Lung microvascular endothelial cell (primary cell): Measurements from ENCODE around the gene TMEM150C. TPM values are rescaled to one million over a fixed set of nuclear protein-coding genes. Genes with fewer than 3 reads are reported as not detected.
"Not testable (repeated sequence)": the region's sequence is repeated elsewhere in the genome, so short reads cannot be mapped to it uniquely, and the experiment has no call there.

Experiments
- DNase-seq, 2 donors: peaks; one replicate each; pipeline versions ENCODE4 v3.0.0 to v3.0.0-alpha.2; 2010; ENCODE audit warnings: low read depth in 2 of 2
- total RNA-seq: library from RNA; depleted of rRNA; stranded (reverse); fragments of >200 nt; gene quantifications from 2 replicates; pipeline ENCODE4 v1.2.1, GENCODE V29; 2014

The TMEM150C gene
- total RNA-seq, 1 donor from 2014 or later: 5.8 TPM

DNA sequence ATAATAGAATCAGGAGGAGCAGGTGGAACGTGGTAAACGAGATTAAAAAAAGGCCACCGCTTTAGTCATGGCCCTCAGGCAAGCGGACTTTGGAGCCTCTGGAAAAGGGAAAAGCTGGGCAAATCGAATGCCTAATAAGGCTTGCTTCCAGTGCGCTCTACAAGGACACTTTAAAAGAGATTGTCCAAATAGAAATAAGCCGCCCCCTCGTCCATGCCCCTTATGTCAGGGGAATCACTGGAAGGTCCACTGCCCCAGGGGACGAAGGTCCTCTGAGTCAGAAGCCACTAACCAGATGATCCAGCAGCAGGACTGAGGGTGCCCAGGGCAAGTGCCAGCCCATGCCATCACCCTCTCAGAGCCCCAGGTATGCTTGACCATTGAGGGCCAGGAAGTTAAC lies 84.3 kb downstream of the TMEM150C start:
- DNase-seq: not testable (repeated sequence)

DNA sequence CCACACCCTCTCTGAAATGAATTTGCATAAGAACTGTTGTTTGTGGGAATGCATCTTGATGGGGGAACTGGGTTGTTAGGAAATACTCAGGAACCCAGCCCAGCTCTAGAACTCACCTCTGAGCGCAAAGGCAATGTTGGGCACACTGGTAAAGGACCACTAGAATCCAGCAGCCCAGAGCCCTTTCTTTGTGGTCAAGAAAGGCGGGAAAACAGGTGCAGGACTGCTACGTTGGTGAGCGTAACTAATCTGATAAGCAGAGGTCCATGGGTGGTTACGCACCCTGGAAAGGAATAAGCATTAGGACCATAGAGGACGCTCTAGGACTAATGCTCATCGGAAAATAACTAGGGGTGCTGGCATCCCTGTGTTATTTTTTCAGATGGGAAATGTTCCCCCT lies 85.9 kb downstream of the TMEM150C start:
- DNase-seq: not testable (repeated sequence)

DNA sequence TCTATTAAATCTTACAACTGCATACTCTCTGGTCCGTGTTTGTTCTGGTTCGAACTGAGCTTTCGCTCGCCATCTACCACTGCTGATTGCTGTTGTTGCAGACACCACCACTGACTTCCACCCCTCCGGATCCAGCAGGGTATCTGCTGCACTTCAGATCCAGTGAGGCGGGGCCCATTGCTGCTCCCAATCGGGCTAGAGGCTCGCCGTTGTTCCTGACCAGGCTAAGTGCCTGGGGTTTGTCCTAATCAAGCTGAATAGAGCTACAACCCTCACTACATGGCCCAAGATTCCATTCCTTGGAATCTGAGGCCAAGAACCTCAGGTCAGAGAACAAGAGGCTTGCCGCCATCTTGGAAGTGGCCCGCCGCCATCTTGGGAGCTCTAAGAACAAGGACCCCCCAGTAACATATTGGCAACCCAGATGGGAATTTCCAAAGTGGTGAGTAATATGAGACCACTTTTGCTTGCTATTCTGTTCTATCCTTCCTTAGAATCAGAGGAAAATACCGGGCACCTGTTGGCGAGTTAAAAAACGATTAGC lies 88.1 kb downstream of the TMEM150C start:
- DNase-seq: no peak

DNA sequence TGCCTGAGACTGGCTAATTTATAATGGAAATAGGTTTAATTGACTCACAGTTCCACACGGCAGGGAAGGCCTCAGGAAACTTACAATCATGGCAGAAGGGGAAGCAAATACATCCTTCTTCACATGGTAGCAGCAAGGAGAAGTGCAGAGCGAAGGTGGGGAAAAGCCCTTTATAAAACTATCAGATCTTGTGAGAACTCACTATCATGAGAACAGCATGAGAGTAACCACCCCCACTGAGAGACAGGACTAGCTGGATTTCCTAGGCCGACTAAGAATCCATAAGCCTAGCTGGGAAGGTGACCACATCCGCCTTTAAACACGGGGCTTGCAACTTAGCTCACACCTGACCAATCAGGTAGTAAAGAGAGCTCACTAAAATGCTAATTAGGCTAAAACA lies 88.7 kb downstream of the TMEM150C start:
- not testable (repeated sequence) for DNase-seq

DNA sequence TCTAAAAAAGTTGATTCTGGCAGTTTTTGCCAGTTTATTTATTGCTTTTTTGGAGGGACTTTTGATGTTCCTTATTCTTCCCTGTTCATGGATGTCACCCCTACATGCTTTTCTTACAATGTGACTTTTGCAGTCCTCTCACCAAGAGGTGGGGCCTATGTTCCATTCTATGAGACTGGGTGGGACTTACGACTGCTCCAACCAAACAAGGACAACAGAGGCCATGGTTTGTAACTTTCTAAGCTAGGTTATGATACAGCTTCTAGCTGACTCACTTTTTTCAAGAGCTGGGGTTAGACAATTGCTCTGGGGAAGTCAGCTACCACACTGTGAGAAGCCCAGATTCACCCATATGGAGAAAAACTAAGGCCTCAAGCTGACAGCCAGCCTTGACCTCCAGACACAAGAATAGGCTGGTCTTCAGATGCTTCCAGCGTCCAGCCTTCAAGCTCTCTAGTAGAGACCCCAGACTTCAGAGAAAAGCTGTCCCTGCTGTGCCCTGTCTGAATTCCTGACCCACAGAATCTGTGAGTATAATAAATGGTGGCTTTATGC lies 91.9 kb downstream of the TMEM150C start:
- DNase-seq: peak; percentile 35 to 64

DNA sequence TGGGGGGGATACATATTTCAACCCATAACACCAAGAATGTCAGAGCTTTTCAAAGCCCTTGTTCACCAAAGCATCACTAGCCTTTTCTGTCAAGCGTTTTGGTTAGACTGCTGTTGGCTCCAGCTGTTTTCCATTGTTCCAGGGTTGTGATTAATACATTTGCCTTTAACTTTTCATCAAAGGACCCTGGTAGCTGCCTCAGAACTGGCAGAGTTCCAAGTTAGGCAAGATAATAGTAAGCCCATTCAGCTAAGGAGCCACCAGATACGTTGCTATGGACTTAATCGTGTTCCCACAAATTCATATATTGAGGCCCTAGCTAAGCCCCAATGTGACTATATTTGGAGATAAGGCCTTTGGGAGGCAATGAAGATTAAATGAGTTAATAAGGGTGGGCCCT lies 94.3 kb downstream of the TMEM150C start:
- peak; percentile 23 to 26 for DNase-seq

DNA sequence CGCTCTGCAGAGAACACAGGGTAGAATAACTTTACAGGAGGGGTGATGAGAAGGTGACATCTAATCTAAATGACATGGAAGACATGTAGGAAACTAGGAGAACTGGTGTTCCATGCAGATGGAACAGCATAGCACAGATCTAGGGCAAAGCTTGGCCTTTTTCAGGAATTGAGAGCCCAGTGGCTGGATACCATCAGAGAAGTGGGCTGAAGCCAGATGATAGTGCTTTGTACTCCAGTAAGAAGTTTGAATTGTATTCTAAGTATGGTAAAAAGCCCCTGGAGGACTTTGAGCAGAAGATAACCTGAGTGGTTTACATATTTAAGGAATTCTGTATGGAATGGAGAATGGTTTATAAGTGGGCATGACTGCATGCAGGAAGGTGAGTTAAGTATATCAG lies 98.6 kb downstream of the TMEM150C start:
- DNase-seq: no peak

DNA sequence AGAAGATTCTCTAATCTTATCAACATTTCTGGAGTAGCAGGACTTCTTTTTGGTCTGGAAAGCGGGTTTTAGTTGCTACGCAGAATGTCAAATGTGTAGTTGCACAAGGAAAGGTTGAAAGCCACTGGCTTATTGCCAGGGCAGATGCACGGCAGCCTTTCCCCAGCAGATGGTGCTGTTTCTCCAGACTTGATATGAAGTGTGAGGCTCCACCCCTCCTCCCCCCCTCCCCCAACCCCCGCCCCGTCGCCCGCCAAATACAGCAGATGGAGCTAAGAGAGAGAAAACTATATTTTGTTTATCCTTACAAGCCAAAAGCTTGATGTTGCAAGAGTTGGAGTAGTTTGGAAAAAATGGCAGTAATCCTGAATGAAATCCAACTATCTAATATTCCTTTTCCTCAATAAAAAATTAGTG lies 99.4 kb downstream of the TMEM150C start:
- peak; percentile 82 to 91 for DNase-seq

DNA sequence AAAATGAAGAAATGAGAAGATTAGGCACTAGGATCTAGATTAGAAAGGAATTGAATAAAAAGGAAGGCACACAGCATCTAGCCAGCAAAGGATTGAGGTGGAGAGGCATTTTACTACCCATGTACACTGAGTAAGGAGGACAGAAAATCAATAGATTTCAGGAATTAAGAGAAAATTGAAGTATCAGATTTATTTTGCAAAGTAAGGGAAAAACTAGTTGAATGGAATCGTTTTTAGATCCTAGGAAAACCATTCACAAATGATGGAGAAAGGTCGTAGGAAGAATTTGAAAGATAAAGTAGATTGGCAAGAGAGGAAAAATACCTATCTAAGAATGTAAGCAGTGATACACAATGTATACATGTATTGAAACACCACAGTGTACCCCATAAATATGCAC lies 100.1 kb downstream of the TMEM150C start:
- no peak for DNase-seq

DNA sequence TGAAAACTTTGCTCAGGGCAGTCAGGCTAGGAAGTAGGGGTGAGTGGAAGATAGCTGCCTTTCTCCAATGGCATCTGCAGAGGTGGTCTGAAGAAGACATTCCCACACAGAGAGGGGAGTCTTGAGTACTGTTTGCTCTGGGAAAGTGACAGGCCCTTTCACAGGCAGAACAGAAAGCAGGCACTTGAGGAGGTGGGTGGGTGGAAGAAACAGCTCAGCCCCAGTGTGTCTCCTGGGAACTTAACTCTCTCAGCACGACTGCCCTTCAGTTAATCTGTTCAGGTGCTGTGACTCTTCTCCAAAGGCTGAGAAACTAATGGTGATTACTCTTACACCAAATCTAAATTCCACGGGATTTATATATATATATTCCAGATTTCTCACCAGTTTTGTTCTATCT lies 103.1 kb downstream of the TMEM150C start:
- DNase-seq: no peak

DNA sequence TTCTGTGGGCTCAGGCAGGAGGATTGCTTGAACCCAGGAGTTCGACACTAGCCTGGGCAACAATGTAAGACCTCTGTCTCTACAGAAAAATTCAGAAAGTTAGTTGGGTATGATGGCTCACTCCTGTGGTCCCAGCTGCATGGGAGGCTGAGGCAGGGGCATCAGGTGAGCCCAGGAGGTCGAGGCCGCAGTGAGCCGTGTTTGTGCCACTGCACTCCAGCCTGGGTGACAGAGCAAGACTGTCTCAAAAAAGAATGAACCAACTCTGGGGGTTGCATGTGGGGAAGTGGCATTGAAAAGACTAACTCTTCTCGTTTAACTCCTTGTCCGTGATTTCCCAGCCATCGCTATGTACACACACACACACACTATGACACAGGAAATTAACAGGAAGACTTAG lies 104.5 kb downstream of the TMEM150C start:
- peak in 1 of 2 donors; percentile 68 for DNase-seq

DNA sequence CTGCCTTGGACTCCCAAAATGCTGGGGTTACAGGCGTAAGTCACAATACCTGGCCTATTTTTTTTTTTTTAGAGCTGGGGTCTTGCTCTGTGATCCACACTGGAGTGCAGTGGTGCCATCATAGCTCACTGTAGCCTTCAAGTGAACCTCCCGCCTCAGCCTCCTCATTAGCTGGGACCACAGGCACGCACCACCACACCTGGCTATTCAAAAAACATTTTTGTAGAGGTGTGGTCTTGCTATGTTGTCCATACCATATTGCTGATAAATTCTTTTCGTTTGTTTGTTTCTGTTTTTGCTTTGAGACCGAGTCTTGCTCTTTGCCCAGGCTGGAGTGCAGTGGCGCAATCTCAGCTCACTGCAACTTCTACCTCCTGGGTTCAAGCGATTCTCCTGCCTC lies 109.8 kb downstream of the TMEM150C start:
- DNase-seq: no peak

DNA sequence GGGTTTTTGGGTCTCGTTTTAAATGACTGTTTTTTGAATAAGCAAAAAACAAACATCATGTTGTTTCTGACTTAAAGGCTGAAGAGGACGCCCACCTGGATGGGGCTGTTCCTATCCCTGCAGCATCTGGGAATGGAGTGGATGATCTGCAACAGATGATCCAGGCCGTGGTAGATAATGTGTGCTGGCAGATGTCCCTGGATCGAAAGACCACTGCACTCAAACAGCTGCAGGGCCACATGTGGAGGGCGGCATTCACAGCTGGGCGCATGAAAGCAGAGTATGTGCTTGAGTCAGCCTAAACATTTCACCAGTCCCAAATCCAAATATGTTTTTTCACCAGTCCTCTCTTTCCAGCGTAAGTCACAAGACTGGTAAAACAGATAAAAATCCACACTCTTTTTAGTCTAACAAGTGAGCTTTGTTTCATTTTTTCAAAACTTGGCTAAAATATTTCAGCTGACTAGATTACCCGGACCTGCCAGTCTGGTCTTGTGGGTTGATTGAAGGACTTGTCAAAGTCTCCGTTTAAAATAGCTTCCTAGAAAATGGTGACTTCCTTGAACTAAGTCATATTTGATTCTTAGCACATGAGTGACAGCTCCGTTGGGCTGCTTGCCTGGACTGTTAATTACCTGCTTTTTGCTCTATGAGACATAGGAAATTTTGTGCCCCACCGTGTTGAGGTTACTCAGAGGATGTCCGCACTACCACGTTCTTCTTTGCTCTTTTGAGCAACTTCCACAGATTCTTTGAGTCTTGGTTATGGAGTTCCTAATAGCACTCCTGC lies 110.6 kb downstream of the TMEM150C start:
- DNase-seq: no peak

DNA sequence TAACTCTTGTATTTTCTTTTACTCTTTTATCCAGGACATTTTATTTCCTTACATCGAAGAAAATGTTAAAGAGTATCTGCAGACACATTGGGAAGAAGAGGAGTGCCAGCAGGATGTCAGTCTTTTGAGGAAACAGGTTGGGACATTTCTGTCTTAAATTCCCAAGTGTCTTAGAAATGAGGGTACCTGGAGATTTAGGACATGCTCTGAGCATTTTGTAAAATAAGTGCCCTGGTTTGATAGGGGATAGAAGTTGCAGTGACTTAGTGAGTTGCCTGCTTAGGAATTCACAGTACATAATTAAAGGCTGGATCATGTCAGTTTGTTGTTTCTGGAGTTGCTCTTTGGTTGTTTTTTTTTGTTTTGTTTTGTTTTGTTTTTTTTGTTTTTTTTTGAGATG lies 113.9 kb downstream of the TMEM150C start:
- DNase-seq: no peak

DNA sequence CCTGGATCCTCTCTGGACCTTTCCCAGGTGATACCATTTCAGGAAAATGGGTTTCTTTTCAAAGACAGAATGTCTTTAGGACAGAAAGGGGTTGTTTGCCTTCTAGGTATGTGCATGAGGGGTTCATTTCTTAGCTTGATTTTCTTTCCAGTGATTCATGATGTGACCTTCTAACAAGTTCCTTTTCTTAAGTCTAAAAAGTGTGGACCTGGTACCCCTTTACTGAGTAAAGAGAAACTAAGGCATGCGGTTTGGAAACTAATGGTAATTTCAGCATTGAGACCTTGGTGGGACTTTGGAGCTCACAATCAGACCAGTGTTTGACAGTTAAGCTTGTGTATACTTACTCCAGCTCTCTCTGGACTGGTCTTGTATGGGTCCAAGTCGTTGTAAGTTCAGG lies 122.7 kb downstream of the TMEM150C start:
- no peak for DNase-seq

DNA sequence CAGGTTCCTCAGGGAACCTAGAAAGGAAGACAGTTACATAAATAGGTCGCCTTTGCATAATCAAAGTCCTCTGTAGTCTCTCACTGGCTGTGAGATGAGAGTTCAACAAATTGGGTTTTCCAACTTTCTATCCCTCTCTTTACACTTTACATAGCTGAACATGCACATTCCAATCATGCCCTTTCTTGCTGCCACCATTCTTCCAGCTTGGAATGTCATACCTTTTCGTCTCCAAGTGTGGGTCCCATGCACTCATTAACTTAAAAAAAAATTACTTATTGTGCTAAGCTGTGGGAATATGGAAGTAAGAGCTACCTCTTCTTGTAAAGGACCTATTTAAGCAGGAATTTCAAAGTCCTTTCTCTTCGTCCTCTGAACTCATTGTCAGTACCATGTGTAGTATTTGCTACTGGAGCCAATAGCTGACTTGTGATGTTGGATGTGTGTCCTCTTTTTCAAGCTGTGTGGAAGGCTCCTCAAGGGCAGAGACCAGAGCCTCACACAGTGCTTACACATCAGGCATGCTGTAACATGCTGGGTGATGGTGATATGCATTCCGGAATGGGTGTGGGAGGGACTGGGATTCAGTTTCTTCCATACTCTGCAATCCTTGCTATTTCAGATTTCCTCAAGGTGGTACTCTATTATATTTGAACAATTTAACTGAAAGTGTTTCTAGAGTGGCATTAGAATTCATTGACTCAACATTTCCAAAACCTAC lies 124.3 kb downstream of the TMEM150C start:
- DNase-seq: no peak

DNA sequence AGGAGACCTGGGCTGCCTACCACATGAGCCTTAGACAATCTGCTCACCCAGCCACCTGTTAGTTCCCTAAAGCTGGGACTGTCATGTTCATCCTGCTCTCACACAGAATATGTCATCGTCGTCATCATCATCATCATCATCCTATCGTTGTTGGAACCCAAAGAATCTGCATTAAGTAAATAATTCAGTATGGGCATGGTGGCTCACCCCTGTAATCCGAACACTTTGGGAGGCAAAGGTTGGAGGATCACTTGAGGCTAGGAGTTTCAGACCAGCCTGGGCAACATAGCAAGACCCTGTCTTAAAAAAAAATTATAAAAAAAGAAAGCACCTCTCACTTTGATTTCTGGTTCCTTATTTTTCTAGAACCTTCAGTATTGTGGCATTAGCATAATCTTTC lies 125.0 kb downstream of the TMEM150C start:
- no peak for DNase-seq

DNA sequence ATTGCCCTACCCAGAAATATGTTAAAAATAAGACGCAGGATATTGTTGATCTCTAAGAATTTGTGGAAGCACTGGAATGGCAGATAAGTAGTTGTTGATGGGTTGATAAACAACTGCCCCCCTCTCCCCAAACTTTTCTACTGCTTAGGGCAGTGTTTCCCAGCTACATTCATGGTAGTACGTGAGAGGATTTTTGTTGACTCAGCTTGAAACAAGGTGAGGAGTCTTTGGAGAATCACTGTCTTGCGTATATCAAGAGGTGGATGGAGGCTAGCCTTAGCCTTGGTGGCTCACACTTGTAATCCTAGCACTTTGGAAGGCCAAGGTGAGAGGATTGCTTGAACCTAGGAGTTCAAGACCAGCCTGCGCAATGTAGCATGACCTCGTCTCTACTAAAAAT lies 125.7 kb downstream of the TMEM150C start:
- DNase-seq: no peak

DNA sequence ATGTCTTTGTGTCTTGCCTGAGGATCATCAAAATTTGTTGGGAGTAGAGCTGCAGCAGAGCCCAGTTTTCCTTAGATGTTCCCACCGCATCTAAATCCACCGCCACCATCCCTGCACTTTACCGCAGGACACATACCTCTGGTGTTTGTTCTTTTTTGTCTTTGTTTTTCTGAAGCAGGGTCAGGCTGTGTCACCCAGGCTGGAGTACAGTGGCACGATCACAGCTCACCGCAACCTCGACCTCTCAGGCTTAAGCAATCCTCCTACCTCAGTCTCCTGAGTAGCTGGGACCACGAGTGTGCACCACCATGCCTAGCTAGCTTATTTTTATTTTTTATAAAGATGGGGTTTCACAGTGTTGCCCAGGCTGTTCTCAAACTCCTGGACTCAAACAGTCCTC lies 126.8 kb downstream of the TMEM150C start:
- DNase-seq: no peak

DNA sequence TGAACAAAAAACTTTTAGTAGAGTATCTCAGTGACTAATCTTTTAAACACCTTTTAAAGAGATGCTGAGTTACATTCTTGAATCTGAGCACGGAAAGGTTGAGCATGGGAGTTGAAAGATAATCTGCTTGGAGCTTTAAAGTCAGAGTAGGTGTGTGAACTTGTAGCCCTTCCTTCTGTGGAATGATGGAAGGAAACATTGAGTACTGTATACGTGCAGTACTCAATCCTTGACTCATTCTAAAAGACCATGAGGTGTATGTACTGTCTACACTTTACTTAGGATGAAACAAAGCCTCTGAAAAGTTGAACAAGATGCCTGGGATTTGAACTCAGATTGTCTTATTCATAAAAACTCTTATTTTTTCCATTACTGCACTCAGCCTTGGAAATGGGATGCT lies 128.0 kb downstream of the TMEM150C start:
- DNase-seq: no peak
